Stromal cell of bone marrow (primary cell): Measurements from ENCODE around the gene MEOX1.
"Not testable (repeated sequence)": the region's sequence is repeated elsewhere in the genome, so short reads cannot be mapped to it uniquely, and the experiment has no call there.

Experiments
- DNase-seq: peaks from one replicate; pipeline ENCODE4 v3.0.0-alpha.2; 2012; ENCODE audit warnings: low read depth

The MEOX1 gene

DNA sequence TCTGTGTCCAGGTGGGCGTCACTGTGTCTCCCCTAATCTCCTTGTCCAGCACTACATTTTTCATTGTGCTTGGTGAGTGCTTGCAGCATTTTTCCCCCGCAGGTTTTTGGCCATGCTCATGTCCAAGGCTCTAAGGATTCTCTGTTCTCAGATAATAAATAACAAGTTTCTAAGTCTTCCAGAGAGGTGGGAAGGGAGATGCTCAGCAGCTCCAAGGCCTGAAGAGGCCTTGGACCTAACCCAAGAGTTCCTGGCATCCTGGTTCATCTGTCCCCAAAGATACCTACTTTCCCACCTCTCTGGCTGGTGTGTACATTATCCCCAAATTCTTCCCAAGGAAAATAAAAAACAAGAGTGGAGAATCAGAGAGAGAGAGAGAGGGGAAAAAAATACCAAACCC is 45.3 kb downstream of the MEOX1 start:
- no peak for DNase-seq

DNA sequence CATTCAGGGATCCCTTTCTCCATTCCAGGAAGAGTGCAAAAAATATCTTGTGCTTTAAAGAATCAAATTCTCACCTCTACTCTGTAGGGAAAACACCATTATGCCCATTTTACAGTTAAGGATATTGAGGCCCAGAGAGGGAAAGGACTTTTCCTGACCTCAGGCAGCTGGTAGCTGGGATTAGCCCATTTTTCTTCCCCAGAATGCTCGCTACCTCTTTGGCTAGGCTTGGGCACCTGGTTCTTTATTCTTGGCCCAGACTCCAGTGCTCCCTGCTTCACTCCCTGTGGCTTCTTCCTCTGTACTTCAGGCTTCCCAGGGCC is 45.7 kb downstream of the MEOX1 start:
- DNase-seq = no peak

DNA sequence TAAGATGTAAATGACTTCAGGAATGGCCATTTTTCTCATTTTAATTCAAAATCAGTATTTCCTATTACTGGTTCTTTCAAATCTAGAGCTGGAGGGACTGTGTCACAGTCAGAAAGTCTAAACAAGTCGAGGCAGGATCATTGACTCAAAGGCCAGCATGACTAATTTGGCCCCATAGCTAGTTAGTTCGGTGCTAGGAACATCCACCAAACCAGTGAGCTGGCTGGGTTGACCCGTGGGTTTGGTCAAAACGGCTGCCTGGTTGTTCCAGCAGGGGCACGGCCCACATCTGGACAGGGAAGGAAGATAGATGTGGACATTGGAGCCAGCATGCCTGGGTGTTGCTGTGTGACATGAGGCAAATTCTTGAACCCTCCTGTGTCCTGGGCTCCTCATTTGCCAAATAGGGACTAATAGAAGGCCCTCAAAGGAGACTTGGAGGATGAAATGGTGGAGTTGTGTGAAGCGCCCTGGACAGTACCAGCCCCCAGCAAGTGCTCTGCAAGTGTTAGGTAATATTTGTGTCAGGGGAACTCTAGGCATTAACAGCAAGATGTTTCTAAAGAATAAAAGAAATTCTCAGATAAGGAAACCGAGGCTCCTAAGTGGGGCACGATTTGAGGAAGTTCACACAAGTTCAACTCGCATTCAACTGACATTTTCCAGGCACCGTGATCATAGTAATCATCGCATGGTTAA is 46.2 kb downstream of the MEOX1 start:
- peak; percentile 31 for DNase-seq

DNA sequence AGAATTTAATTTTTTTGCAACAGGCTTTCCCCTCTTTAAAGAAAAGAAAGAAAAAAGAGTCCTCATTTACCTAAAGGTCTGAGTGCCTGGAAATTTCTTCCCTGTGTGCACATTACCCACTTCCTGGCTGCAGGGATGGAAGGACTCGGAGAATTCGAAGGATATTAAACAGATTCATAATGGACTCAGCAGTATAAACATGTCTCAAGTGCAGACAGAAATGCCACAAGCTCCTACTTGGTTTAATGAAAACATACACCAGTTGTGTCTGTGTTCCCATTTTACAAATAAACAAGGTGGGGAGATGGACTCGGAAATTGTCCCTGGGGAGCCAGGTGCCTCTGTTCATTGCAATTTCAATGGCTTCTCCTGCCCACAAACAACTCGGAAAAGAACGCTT is 47.2 kb downstream of the MEOX1 start:
- DNase-seq = no peak

DNA sequence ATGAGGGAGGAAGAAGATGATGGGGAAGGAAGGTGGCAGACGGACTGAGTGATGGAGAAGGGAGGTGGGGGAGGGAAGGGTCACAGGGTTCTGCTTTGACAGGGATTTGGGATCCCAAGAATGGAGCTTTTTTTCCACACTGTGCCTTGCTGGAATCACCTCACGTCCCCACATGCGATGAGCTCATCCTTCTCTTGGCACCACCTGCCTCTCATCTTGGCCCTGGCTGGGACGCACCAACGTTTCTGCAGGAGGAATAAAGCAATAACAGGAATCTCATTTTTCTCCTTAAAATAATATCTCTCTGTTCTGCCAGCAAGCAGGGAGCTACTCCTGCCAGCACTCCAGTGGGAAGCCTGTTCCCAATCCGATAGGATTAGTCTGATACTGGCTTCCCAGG is 47.8 kb downstream of the MEOX1 start:
- no peak for DNase-seq

DNA sequence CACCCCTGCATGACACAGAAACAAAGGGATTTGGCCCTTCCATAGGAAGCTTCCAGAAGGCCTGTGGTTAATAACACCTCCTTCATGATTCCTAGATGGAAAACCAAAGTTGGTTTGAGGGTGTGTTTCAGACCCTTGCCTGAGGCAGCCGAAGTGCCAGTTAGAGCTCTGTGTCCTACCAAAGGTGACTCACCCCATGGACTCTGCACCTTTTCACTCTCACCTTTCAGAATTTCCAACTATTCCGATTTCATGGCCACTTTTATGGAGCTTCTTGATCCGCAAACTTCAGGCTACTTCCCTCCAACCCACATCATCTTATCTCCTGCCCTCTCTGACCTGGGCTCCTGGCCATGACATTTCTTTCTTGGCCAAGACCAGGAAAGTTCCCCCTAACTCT is 49.2 kb downstream of the MEOX1 start:
- no peak for DNase-seq

DNA sequence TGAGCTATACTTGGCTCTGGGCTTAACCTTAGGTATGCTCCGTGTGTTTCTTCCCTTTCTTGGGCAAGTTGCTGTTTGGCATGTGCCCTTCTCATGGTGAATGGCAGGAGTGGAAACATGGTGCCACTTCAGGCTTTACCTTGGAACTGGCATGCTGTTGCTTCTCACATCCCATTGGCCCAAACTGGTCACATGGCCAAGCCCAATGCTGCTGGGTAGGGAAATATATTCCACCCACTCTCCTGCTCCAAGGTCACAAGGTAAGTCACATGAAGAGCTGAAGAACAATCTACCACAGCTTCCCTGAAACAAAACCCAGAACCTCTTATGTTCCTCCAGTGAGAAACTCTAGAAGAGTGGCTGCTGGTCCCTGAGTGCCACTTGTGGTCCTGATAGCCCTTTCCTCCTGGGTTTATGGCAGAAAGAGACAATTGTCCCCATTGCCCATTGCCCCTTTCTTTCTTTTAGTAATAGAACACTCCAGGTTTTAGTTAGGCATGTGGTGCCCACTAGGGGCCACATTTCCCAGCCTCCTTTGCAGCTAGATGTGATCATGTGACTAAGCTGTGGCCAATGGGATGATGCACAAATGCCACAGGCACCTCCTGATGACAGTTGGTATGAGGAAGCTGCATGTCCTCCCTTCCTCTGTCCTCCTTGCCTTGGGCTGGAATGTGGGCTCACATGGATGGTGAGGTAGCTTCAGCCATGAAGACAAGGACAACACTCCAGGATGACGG is 50.3 kb downstream of the MEOX1 start:
- no peak for DNase-seq

DNA sequence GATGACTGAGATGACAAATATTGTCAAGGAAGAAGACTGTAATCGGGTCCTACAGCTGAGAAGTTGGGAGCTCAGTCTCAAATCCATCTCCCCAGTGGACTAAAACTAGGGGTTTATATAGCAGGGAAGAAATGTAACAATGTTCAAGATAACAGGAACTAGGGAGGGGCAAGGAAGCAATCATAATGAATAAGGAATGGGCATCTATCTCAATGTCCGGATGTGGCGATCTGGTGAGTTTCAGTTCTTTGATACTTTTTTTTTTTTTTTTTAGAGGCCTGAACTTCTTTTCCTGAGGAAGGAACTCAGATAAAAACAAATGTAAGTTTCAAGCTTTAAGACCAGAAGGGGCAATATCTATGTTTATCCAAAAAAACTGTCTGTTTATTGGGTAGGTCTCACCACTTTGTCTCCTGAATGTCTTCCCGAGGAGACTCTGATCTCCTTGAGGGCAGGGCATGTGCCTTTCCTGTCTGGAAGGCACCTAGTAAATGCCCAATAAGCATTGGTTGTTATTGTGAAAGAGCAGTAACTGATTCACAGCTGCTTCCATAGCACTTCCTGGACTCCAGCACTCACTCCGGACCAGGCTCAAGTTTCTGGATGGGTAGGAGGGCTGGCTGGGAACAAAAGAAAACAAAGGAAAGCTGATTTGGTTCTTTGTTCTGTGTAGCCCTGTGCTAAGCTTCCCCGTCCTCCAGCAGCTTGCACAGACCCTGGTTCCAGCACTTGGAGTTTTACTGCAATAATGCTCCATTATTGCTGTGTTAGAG is 51.9 kb downstream of the MEOX1 start:
- no peak for DNase-seq

DNA sequence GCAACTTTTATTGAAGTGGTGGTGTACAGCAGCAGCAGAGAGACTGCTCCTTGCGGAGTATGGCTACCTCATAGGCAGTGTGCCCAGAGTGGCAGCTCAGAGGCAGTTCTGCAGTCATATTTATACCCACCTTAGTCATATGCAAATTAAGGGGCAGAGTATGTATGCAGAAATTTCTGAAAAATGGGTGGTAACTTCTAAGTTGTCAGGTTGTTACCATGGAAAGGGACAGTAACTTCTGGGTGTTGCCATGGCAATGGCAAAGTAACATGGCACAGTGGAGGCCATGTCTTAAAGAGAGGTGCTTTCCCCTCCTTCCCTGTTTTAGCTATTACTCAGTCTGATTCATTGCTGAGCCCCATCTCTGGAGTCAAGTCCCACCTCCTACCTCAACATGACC is 53.4 kb downstream of the MEOX1 start:
- DNase-seq = peak; percentile 33

DNA sequence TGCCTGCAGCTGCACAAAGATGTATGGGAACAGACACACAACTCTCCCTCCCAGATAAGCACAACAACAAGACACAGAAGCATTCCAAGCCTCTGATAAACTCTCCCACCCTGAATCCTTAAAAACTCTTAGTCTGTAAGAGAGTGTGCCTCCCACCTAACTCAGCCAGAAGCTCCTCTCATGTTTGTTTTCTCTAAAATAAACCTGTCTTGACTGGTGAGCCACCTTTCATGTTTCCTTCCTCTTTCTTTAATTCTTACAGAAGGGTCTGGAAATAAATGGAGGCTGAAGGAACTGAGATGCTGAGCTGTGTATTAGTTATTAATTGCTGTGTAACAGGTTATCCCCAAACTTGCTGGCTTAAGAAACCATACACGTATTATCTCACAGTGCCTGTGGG is 57.2 kb downstream of the MEOX1 start:
- no peak for DNase-seq

DNA sequence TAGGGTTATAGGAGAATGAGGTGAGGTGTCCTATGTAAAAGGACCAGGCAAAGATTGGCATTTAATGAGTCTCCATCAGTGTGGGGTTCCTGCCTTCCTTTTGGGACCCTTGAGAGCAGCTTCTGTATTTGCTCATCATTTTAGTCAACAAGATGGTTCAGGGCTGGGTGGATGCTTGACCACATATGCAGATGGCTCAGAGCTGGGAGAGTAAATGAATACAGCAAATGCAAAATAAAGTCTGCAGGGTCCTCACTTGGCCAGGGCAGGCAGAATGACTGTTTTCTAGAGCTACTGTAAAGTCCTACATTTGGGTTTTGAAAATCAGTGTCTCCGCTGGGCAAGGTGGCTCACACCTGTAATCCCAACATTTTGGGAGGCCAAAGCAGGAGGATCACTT is 58.4 kb downstream of the MEOX1 start:
- no peak for DNase-seq

DNA sequence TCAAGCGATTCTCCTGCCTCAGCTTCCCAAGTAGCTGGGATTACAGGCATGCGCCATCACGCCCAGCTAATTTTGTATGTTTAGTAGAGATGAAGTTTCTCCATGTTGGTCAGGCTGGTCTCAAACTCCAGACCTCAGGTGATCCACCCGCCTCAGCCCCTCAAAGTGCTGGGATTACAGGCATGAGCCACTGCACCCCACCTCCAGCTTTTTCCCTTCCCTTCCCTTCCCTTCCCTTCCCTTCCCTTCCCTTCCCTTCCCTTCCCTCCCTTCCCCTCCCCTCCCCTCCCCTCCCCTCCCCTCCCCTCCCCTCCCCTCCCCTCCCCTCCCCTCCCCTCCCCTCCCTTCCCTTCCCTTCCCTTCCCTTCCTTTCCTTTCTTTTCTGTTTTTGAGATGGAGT is 59.2 kb downstream of the MEOX1 start:
- not testable (repeated sequence) for DNase-seq

DNA sequence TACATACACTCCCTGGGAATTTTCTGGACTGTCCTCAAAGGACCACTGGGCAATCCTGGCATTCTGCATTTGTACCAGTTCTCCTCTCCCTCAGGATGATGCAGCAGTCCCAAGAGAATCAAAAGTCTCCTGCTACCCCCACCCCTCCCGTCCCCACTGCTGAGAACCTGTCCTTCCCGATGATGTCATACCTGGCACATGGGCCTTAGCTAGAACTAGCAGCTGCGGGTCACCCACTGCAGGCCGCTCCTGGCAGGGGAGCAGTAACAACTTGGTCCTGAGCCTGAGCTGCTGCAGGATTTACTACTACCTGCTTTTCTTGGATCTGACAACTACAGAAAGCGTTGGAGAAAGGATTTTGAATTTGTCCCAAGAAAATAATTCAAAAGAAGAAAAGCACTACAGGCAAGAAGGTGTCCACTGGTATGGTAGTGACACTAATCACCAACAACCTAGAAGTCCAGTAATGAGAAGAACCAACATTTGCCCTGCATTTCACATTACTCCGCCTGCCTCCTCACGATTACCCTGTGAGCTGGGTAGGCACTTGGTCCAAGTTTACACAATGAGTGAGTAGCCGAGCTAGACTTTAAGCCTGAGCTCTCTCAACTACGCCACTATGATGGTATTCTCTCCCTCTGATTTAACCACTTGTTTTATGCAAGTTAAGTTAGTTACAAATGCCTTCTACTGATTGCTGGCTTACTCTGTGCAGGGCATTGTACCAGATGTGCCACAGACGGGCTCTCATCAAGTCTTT is 60.3 kb downstream of the MEOX1 start:
- no peak for DNase-seq

DNA sequence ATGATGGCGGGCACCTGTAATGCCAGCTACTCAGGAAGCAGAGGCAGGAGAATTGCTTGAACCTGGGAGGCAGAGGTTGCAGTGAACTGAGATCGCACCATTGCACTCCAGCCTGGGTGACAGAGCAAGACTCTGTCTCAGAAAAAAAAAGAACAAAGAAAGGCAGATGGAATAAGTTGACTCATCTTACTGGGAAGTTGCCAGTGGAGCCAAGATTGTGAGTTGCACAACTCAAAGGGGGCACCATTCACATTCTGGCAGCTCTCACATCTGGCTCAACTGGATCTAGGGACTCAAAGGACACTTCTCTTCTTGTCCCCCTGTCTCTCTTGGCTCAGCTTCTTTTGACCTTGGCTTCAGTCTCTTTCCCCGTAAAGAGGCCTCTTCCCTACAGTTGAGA is 61.9 kb downstream of the MEOX1 start:
- DNase-seq = peak; percentile 79

DNA sequence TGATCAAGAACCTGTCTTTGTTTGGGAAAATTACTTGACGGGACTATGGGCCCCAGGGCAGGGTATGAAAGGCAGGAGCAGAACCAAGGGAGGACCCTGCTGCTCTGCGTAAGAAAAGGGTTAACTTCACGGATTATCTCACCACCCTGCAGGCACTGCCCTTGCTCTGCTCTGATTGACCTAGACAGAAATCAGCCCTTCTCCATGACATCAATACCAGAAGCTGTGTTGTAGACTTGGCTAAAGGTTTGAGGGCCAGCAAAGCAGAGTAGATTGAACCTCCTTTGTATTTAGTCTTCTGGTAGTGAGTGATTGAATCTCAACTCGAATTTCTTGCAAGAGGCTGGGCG is 62.7 kb downstream of the MEOX1 start:
- DNase-seq = no peak

DNA sequence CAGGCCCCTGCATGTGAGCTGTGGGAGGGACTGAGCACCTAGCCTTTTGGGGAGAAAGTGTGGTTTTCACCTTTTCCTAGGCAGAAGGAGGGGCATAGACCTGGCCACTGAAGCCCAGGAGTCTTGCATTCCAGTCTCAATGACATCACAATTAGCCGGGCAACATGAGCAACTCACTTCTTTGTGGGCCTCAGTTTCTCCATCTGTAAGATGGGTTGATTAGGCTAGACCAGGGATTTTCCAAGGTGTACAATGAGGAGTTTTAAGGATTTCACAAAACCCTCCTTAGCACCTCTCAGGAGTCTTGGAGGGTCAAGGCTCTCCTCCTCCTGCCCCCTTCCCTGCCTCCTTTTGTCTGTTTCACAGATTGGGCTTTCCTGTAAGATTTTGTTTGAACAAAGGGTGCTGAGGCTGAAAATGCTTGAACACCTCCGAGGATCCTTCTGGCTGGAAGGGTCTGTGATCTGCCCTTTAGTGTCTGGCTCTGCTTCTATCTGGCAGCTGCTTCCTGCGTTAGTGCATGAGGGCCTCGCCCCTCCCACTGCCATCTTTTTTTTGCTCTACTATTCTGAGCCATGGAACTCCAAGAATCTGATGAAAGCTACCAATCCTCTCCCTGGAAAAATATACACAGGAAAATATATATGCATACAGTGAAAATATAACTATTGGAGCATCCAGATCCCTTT is 63.2 kb downstream of the MEOX1 start:
- DNase-seq = no peak

DNA sequence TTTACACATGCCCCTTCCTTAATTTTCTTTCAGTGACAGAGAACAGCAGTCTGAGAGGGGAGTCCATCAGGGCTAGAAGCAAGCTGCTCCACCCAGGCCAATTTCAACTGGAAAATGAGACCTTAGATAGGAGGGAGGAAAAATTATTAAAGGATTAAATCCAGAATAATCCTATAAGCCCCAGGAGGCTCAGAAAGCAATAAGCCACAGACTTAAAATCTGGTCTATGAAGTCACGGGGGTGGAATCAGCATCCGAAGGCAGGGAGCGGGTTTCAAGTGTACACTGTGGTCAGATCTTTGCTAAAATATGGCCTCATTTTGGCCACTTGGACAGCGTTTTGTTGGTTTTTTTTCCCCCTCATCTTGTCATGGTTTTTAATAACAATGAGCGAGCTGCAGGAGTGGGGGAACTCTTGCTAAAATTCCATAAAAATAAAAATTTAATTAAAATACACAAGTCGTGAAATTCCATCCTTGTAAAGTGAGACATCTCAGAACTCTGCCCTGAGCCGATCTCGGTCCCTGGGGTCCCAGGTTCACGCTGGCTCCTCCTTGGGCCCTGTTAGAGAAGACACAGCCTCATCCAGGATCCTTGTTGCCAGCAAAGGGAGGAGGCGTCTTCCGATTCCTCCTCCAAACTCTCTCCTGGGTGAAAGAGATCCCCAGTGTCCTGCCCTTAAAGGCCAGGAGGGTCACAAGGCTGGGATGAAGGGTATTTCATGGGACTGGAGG is 63.9 kb downstream of the MEOX1 start:
- no peak for DNase-seq

DNA sequence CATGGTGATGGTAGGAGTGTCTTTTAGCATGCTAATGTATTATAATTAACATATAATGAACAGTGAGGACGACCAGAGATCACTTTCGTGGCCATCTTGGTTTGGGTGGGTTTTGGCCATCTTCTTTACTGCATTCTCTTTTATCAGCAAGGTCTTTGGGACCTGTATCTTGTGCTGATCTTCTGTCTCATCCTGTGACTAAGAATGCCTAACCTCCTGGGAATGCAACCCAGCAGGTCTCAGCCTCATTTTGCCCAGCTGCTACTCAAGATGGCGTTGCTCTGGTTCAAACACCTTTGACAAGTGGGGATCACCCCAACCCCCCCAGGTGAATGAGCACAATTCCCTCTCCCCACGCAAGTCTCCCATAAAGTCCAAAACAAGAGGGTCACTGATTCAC is 66.3 kb downstream of the MEOX1 start:
- no peak for DNase-seq

DNA sequence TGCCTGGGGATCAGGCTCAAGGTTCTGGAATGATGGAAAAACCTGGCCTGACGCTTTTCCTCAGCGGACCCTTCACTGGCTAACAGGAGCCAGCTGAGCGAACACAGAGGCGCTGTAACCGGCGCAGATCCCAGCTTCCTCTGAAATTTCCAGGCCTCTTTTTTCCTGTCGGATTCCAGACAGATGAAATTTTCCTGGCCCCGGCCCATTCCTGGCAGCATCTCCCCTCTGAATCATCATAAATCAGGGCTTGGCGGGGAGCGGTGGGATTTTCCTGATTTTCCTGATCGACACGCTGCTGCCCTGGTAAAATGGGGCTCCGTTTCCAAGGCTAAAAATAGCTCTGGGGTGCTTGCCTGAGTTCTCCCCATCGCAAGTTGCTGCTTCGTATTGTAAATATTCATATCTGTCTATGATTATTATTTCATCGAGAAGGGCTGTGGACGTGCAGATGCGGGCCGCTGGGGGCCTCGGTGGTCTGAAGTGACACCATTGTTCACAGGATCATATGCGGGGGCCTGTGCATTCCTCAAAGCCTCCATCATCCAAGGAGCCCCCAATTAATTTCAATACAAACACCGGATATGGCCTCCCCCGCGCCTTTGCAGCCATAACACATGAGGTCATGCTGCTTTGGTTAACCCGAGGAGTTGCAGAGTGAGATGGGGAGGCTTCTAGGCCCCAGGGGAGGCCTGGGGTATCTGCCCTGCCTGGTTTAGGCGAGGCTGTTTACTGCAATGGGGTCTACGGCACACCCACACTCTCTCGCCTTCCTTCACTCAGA is 69.8 kb downstream of the MEOX1 start:
- peak; percentile 79 for DNase-seq

DNA sequence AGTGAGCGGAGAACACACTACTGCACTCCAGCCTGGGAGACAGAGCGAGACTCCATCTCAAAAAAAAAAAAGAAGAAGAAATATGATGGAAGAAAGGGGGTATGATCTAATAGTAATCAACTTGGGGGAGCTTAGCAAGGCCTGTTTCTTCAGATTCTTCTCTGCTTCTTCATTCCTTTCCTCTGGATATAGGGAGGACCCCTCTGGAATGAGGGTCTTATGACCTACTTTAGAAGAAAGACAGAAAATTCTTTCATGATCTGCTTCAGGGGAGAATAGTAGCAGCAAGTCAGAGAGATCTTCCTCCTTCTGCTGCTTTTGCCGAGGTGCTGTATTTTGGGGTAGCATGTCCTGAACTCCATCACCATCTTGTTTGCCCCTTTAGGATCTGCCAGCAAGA is 70.7 kb downstream of the MEOX1 start:
- DNase-seq = no peak
